Measurements from ENCODE around the gene AK8.

AK8 gene

DNA sequence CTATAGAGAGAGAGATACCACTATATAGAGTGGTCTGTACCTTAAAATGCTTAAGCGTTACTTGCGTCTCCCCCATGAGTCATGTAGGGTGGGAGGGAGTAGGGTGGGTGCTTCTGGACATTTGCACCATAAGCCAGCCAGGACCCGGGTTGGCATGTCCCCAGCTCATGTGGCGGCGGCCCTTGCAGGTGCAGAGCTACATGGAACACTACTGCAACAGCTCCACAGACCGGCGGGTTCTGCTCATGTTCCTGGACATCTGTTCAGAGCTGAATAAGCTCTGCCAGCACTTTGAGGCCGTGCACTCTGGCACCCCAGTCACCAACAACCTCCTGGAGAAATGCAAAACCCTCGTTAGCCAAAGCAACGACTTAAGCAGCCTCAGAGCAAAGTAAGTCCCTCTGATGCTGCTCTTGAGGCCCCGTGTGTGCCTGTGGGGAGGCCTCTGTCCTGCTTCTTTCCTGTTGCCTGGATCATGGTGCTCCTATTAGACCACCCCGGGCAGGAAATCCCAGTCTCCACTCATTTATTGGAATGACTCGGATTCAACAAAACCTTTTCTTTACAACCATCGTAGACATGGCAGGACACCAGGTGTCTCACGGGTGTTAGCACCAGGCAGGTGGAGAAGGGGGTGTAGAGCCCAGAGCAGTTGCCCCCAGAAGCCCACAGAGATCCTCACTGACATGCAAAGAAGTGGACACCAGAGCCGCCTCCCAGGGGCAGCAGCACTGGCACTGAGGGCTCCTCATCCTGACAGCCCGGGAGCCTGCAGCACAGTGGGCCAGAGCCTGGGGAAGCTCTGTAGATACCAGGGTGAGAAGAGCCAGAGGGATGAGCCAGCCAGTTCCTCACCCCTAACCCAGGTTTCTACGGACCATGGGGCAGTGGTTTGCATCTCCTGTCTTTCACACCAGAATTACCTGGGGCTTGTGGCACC is 9.4 kb upstream of the AK8 start:
- DNase-seq (ENCODE audit: low spot score) = no peak

DNA sequence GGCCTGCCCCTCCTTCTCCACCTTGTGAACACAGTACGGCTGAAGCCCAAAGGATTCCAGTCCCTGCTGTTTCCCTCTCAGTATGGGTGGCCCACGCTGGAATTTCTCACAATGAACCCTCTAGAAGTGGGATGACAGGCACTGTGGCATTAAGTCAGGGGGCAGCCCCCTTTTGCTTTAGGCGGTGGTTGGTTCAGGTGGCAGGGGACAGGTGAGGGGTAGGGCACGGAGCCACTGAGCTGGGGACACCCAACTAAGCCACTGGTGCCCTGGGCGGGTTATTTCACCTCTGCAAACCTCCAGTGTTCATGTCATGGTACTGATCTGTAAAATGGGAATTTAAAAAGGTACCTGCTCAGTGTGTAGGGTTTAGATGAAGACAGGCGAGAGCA is 8.2 kb upstream of the AK8 start:
- DNase-seq (ENCODE audit: low spot score) = no peak

DNA sequence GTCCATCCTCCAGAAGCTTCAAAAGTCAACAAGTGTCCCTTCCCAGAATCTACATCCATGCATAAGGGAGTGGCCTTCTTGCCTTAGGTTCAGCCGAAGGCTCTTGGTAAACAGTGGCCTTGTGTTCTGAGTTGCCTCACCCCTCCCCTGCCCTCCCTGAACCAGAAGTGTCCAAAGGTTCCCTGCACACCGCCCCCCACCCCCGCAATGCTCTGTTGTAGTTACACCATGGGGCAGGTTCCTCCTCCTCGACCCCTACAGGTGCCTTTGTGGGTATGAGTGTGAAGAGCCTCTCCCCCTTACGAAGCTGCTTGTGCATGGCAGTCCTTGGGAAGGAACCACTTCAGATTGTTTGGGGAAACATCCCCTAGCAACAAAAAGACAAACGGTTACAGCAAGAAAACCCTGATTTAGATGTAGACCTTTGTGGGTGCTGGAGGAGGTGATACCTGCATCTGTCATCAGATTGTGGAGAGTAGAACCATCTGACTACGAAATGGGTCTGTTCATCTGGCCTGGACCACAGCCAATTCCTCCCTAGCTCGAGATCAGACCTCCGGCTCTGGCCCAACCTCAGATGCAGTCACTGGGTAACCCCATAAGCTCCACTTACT is 7.7 kb upstream of the AK8 start:
- no peak for DNase-seq (ENCODE audit: low spot score)

DNA sequence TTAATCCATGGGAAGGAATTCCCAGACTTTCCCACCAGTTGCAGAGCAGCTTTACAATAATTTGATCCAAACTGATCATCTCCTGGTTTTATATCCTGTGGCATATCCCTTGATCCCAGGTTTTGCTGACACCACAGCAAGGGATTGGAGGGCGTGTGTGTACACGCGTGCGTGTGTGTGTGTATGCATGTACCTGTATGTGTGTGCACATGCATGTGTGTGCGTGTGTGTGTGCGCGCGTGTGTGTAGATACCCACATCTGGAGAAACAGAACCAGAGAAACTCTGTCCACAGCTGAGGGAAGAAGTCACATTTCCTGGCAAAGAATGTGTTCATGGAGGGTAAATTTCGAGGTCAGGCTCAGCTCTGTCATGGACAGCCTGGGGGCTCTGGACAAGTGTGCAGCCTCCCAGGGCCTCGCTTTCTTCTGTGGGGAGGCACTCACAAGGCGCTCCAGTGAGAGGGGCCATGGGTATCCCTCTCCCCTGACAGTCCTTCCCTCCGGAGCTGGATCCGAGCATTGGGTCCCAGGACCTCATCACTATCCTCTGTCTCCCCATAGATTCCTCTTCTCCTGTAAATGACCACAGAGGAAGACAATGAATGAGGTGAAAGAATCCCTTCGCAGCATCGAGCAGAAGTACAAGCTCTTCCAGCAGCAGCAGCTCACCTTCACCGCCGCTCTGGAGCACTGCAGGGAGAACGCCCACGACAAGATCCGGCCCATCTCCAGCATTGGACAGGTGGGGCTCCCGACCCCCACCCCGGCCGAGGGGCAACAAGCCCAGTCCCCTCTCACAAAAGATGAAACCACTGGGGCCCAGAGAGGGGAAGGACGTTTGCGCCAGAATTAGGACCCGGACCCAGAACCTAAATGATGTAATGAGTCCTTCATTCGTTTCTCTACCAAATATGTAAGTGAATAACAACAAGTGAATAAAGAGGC is 5.5 kb upstream of the AK8 start:
- no peak for DNase-seq (ENCODE audit: low spot score)

- DNase-seq (ENCODE audit: low spot score) = no peak
Observed at GRCh38 chr9:132882616-132883015, 4.5 kb upstream of the AK8 start.

DNA sequence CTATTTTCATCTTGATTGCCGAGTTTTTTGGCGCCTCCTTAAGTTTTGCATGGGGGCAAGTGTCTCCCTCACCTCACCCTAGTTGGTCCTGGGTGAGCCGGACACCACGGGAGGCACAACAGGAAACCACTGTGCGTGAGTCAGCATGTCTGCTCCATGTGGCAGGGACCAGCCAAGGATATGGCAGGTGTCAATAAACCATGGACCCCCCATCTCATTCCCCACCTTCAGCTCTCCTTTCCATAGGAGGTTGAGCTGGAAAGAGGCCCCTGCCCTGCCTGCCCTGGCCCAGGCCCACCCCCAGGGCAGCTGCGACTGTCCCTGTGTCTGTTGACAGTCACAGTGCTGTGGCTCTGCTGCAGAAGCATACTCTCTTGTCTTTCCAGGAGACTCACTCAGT is 3.7 kb upstream of the AK8 start:
- DNase-seq (ENCODE audit: low spot score) = no peak

DNA sequence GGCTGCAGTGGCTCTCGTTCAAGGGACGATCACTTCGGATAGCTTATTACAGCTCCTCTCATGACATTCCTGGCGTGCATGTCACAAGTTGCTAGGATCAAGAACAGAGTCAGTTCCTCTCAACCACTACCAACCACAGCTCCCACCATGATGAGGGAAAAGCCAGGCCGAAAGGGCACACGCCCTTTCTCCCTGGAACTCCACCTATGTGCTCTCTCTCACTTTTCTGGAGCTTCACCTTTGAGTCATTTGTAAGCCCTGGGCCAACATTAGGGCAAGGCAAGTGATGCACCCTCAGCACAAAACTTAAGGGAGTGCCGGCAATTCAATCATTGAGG is 2.2 kb upstream of the AK8 start:
- no peak for DNase-seq (ENCODE audit: low spot score)

- no peak for DNase-seq (ENCODE audit: low spot score)
Observed at GRCh38 chr9:132879457-132880323, 1.6 kb upstream of the AK8 start.

- DNase-seq (ENCODE audit: low spot score) = peak; percentile 94
Observed at GRCh38 chr9:132878695-132879456, 792 bp upstream of the AK8 start, which contains the start of gene SPACA9. Gene SPACA9 (plus strand): TSS chr9:132878898. CDS start chr9:132883948, 5,050 bp downstream.

DNA sequence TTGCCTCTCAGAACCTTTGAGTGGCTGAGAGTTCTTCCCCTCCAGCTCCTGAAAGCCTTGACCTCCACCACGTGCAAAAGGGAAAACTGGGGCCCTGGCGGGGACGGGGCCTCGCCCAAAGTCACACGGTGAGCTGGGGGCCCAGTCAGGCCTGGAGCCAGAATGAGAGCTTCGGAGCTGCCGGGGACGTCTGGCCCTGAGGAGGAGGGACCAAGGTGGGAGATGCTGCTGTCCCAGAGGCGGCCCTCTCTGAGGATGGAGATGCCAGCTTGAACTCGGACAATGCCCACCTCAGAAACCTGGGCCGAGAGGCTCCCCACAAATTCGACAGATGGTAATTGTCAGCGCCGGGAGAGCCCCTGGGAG is 643 bp downstream of the AK8 start:
- no peak for DNase-seq (ENCODE audit: low spot score)

DNA sequence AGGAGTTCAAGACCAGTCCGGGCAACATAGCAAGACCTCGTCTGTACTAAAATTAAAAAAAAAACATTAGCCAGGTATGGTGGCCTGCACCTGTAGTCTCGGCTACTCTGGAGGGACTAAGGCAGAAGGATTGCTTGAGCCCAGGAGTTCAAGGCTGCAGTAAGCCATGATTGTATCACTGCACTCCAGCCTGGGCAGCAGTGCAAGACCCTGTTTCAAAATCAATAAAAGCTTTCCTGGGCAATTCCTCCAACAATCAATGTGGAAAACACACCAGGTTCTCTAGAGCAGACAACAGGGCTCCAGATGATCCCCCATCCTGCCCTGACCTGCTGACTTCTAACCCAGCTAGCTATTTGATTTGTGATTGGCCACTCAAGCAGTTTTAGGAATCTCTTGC is 1.2 kb downstream of the AK8 start:
- DNase-seq (ENCODE audit: low spot score) = no peak

DNA sequence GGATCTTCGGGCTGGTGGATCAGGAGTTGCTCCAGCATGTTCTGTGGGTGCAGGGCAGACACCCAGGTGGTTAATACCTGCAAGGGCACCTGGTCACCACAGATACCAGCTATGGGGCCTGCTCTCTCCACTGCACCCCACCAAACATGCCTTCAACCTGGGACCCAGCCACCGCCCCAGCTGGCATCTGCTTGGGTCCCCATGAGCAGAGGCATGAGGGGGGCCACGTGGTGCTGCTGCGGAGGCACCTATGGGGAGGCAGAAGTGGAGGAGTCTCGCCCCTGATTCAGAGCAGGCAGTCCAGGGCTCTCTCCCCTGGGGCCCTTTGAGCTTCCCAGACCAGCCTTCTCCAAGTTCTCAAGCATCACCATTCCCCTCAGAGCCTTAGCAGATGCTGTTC is 2.9 kb downstream of the AK8 start:
- no peak for DNase-seq (ENCODE audit: low spot score)

GRCh38 chr9:132873403-132873802 is 4.7 kb downstream of the AK8 start:
- no peak for DNase-seq (ENCODE audit: low spot score)

DNA sequence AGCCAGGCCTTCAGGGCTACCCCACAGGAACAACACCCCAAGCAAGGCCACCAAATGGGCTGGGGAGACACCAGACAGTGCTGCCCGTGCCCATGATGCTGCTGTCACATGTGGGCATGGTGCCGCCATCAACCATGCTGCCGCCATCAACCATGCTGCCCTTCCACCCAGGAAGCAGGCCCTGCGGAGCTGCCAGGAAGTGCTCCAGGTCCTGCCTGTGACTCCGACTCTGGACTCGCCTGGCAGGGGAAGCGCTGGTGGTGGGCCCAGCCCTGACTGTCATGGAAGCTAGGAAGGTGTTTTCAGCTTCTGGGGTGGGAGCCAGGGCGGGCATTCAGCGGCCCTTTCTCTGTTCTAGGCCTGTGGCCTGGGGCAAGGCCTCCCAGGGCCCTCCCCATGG is 8.8 kb downstream of the AK8 start:
- DNase-seq (ENCODE audit: low spot score) = no peak

DNA sequence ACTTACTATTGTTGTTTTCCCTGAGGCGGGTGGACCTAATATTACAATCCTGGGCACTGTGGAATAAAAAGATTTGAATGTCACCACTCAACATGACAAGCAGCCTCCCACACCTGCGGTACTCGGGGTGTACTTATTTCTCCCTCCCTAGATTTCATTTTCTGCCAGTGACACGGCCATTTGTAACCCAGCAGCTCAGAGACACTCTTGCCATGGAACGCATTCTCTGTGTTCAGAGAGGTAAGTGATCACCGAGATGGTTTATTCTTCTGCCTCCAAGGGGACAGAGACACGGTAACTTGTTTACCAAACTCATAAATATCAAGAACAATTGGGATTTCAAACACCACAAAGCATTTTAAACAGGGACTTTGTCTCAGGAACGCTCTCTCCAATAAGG is 11.2 kb downstream of the AK8 start:
- no peak for DNase-seq (ENCODE audit: low spot score)

- DNase-seq (ENCODE audit: low spot score) = no peak
Observed at GRCh38 chr9:132864691-132865090, 13.4 kb downstream of the AK8 start.

DNA sequence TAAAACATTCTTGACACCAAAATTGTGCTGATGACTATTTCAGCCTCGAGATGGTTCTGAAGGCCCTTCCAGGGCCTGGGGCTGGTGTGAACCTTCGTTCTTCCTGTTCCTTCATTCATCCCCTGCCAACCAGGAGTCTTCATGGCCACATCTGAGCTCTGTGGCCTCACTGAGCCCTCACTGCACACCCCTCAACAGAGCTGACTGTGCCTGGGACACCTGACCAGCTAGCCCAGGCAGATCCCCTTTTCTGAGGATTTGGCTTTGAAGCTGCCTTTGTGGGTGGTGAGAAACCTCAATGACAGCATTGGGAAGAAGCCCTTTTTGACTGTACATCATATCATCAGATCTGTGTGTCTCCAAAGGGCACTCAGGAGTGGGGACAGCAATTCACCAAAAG is 13.8 kb downstream of the AK8 start:
- DNase-seq (ENCODE audit: low spot score) = no peak

DNA sequence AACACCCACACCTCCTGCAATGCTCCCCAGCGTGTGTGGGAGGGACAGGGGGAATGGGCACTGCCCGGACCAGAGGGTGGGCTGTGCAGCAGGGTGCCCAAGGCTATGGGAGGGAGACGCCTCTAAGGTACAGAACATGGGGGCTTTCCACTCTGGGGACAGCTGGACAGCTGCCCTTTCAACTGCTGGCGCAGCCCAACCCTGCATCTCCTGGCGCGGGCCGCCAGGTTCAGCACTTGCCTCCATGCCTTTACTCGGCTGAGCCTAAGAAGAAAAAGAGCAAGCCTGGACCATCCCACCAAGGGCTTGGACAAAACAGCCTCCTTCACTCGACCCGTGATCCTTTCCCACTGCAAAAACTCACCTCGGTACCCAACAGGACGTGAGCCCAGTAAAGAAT is 15.0 kb downstream of the AK8 start:
- no peak for DNase-seq (ENCODE audit: low spot score)

DNA sequence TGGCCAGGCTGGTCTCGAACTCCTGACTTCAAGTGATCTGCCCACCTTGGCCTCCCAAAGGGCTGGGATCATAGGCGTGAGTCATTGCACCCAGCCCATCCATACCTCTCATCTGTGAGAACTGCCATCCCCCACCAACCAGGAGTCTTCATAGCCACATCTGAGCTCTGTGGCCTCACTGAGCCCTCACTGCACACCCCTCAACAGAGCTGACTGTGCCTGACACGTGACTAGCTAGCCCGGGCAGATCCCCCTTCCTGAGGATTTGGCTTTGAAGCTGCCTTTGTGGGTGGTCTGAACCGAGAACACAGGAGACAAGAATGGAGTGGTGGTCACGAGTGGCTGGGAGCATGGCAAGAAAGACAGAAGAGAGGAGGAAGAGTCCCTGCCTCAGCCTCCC is 15.6 kb downstream of the AK8 start:
- DNase-seq (ENCODE audit: low spot score) = no peak

GRCh38 chr9:132861666-132862065 is 16.4 kb downstream of the AK8 start:
- DNase-seq (ENCODE audit: low spot score) = no peak

DNA sequence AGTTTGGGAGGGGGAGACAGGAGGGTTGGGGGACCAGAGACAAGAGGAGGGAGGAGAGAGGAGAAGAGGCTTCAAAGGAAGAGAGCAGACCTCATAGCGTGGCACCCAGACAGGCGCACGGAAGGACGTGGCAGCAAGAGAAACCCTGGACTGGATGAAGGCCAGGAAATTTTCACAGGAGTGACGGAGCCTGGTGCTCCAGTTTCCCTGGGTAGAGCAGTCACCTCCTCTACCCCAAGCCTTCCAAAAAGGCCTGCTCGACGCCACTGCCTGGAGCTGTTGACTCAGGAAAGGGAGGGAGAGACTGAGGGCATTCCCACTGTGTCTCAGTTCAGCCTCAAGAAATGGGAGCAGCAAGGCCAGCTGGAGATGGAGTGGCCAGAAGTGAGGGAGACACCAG is 19.3 kb downstream of the AK8 start:
- DNase-seq (ENCODE audit: low spot score) = no peak

Data from GM03348 (cell line).